GM18517 (cell line): ENCODE data around the gene CLIC5.
"Not testable (repeated sequence)": the region's sequence is repeated elsewhere in the genome, so short reads cannot be mapped to it uniquely, and the experiment has no call there.

Experiments
- ATAC-seq: cut with Tn5 transposase; IDR thresholded peaks from one replicate; pipeline ENCODE4 v1.9.1; 2021; ENCODE audit warnings: mild to moderate bottlenecking, moderate library complexity; ENCODE audit not compliant: unreplicated experiment

The CLIC5 gene

GRCh38 chr6:45929421-45930361, 86.0 kb downstream of the CLIC5 start:
- no peak for ATAC-seq

DNA sequence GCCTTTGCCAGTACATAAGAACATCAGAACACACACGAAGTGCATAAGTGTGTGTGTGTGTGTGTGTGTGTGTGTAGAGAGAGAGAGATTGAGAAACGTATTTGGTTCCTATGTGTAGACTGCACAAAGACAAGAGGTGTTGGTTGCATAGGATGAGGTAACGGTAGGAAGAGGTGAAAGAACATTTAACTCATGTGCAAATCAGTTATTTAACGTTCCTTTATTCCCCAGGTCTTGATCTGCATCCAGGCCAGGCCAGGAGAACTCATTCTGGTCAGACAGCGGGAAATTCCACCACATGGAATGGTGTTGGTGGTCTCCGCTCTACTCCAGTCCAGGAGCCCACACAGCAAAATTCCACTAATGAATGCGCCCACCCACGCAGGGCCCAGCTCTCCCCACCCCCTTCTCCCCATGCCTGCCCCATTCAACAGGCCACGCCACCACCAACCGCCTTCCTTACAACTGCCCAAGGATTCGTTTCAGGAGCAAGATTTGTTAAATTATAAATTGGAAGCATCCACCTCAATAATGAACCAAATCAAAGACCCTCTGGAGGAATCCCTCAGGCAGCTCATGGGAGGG, 86.8 kb downstream of the CLIC5 start:
- no peak for ATAC-seq

- ATAC-seq = no peak
These were observed 88.0 kb downstream of the CLIC5 start for GRCh38 chr6:45927421-45928320.

DNA sequence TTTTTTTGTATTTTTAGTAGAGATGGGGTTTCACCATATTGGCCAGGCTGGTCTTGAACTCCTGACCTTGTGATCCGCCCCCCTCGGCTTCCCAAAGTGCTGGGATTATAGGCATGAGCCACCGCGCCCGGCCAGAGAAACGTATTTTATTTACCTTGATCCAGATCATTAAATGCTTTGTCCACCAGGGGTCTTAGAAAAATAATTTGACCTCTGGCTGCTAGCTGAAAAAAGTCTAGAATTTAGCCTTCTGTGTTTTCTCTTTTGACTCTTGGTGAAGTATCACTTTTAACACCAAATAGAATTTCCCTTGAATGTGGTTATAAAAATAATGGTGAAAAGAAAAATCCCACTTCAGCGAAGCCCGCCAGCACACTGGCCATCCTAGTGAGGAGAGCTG, 89.2 kb downstream of the CLIC5 start:
- not testable (repeated sequence) for ATAC-seq

- ATAC-seq = no peak
These were observed 90.8 kb downstream of the CLIC5 start for GRCh38 chr6:45924763-45925342.

DNA sequence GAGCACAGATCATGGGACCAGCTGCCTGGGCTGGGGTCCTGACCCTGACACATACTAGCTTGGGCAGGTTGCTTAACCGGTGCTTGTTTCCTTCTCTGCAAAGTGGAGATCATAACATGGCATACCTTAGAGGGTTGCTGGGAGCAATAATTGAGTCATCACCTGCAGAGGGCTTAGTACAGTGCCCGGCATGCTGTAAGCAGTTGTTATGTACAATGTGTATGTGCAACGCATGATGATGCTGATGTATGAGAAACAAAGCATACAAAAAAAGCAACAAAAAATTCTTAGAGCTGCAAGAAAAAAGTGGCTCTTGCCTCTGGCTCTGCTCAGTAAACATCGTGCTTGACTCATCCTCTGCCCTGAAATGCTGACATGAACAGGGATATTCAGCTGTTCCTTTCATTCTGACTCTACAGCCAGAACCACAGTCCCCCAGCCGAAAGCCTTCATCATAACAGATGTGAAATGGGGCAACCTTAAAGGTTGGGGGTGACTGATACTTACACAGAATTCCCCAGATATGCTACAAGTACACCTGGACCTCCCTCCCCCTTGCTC, 91.7 kb downstream of the CLIC5 start:
- ATAC-seq = peak; percentile 69

DNA sequence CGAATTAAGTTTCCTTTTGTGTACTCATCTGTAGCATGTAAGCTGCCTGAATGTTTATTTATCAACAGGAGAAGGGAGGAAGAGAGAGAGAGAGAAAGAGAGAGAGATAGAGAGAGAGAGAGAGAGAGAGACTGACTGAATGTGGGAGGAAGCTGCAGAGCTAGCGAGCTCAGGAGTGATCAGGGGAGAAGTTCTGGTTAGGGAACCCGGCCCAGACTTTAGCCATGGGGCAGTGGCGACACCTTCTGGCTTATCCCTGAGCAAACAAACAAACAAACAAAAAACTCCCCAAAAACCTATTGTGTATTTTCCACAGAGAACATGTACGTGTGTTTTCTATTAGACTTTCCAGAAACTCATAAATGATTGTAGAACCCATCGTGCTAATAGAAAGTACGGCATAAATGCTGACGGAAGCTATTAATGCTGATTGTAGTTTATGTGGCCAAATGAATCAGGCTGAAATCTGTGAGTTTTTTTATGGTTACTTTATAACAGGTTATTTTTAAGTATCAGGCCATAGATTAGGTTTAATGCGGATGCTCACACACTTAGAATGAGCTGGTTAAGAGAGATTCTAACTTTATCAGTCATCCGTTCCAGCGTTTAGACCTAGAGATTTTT, 92.8 kb downstream of the CLIC5 start:
- no peak for ATAC-seq

DNA sequence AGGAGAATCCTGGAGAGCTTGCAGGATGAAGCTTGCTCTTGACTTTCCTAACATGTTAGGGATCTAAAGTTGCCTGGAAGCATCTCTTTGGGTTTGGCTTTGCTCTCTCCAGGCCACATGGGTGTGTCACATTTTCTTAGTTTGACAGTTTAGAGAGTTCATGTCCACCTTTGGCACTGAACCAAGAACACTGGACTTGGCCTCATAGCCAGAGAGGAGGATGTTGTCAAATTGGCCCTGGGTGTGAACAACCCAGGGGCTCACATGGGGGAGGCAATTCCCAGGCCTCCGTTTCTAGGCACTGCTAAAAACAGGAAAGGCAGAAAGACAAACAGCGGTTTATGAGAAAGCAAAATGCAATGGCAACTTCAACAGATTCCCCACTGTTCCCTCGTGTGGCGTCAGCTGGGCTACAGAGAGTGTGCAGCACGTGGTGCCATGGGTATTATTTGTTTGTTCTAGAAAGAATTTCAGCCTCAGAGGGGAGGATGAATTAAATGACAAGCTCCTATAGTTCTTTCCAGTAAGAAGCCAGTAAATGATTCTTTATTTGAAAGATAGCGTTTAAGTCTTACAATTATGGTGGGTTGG, 93.9 kb downstream of the CLIC5 start:
- ATAC-seq = no peak

- peak; percentile 53 for ATAC-seq
These were observed 94.7 kb downstream of the CLIC5 start for GRCh38 chr6:45920819-45921511.

DNA sequence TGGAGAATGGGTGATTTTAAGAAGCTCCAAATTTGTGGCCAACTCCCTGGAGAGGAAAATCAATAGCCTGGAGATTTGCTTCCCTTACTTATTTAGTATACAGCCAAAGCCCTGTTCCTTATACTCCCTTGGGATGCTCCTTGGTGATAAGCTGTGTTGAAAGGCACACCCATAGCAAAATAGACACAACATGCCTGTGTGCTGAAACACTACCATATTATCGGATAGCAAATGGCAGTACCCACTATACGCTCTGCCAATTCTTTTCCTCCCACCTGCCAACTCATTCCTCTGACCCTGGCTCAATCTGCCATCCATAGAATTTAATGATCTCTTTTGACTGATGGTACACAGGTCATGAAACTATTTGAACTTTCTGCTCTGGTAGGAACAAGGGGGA, 98.2 kb downstream of the CLIC5 start:
- ATAC-seq = no peak

- ATAC-seq = no peak
These were observed 99.0 kb downstream of the CLIC5 start for GRCh38 chr6:45916692-45917091.

GRCh38 chr6:45915780-45916468, 99.7 kb downstream of the CLIC5 start:
- no peak for ATAC-seq

DNA sequence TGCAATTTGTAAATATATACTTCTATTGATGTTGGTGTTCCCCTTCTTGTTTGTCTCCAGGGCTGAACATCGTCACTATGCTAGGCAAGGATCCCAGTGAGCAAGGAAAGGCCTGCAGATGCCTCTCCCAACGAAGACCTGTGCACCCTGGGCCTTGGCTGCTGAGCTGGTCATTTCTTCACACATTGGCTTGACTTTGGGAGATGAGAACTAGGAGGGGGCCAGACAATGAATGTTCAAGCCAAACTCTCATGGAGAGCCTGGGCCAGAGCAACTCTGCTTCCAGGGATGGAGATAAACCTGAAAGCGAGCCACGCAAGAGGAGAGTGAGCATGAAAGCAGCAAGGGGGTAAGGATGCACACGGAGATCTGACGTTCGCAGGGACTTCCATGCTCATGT, 104.0 kb downstream of the CLIC5 start:
- ATAC-seq = no peak

DNA sequence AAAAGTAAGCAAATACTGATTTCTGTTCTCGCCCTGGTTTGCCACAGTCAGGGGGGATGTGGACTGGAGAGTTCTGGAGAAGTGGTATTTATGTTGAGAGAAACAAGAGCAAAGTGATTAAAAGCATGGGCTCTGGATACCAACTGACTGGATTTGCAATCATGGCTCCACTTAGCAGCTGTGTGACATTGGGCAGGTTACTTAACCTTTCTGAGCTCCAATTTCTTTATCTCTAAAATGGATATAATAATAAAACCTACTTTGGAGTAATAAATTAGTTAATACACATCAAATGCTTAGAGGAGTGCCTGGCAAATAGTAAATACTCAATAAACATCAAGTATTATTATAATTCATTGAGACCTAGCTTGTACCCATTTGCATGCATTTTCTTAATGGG, 111.7 kb downstream of the CLIC5 start:
- ATAC-seq = no peak

DNA sequence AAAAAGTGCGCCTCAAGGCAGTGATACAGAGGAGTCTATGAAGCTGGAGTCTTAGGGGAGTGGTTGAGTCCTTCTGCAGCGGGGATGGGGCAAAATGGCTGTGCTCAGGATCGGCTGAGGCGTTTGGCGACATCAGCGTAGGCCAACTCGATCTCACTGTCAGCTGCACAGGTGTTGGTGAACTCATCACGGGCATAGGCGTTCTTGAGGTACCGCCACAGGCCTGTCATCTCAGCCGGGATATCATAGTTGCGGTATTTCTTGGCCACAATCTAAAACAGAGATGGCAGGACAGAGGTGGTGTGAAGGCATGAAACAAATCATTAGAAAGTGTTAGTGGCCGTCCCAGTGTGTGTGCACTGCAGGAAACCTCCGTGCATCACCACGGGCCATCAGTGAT, 112.7 kb downstream of the CLIC5 start:
- no peak for ATAC-seq

- ATAC-seq = no peak
These were observed 113.7 kb downstream of the CLIC5 start for GRCh38 chr6:45901767-45902650.
